Prostate gland (tissue), 2 donors: ENCODE results near the gene SEC31B. TPM values are rescaled to one million over a fixed set of nuclear protein-coding genes. Genes with fewer than 3 reads are reported as not detected.

ENCODE experiments used
- DNase-seq: peaks from one replicate; pipeline ENCODE4 v3.0.0-alpha.2; 2019; ENCODE audit warnings: low spot score
- H3K27ac ChIP-seq, 2 donors: fragments of 200-600 bp; sonication (generic); 2 replicates each; pipeline ENCODE4 v1.5.1; 2017 to 2019
- H3K27me3 ChIP-seq: fragments of 200-600 bp; sonication (generic); replicated peaks from 2 replicates; pipeline ENCODE4 v1.5.1; 2019; ENCODE audit not compliant: insufficient read depth
- H3K36me3 ChIP-seq, 2 donors: fragments of 200-600 bp; sonication (generic); 1 replicate in 1 of 2; 2 replicates in 1 of 2; pipeline versions ENCODE4 v1.5.1 to v1.8.1; 2017 to 2019
- H3K4me1 ChIP-seq: fragments of 200-600 bp; sonication (generic); replicated peaks from 2 replicates; pipeline ENCODE4 v1.5.1; 2019
- H3K4me3 ChIP-seq, 2 donors: fragments of 200-600 bp; sonication (generic); 2 replicates each; pipeline ENCODE4 v1.5.1; 2017 to 2019
- H3K9me3 ChIP-seq: fragments of 200-600 bp; sonication (generic); 2 replicates; pipeline ENCODE4 v1.5.1; 2017
- POLR2A ChIP-seq: fragments of 450-650 bp; IDR thresholded peaks from one replicate; pipeline ENCODE4 v1.6.1; 2016; ENCODE audit warnings: antibody characterized with exemption, mild to moderate bottlenecking
- POLR2AphosphoS5 ChIP-seq: sonication (generic); formaldehyde crosslinking; IDR thresholded peaks from one replicate; pipeline ENCODE4 v1.6.1; 2017; ENCODE audit warnings: antibody characterized with exemption
- WGBS: methylation state at CpG from one replicate; pipeline ENCODE4 v1.1.5; 2018; 5-methylcytosine and 5-hydroxymethylcytosine counted together
- intact Hi-C: fragments of 100-400 bp; cut with DNase I; formaldehyde crosslinking; loops from one replicate; pipeline ENCODE4 v1.14.2; 2022
- total RNA-seq, 2 donors: library from RNA; depleted of rRNA; stranded (reverse); fragments of >200 nt; gene quantifications; one replicate each; pipeline ENCODE4 v1.1.0, GENCODE V29; 2016
- TF ChIP-seq, protein P1 (sequence below), 4 experiments: fragments of 200-600 bp in 2 of 4; fragments of 450-650 bp in 2 of 4; sonication (generic) in 2 of 4; IDR thresholded peaks; 1 replicate in 3 of 4; 2 replicates in 1 of 4; pipeline ENCODE4 v1.5.1; 2016 to 2019; ENCODE audit warnings: antibody characterized with exemption in 4 of 4, mild to moderate bottlenecking in 2 of 4, moderate library complexity in 2 of 4

SEC31B gene
- total RNA-seq, 2 donors from 2014 or later = 10.5 to 17.3 TPM

DNA sequence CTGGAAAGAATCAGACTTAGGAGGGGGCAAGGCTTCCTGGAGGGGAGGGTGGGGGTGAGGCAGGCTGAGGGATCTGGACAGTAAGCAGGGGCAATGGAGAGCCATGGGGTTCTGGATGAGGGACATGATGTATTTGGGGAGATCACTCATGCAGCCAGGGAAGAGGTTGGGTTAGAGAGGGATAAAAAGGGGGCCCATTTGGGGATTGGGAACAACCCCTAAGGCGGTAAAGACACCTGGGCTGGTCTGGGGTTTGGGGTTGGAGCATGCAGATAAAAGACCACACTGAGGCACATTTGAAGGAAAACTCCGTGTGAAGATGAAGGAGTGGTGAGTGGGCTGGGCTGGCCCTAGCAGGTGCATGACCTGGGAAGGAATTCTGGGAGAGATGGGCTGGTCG lies 46.9 kb upstream of the SEC31B start:
- Histone ChIP-seq H3K9me3 (no peaks in the 10 kb centered on the region), H3K36me3 (no peaks in the 10 kb centered on the region), H3K4me1 (no peaks in the 10 kb centered on the region), H3K4me3 (no peak overlapping the region), H3K27me3 (peaks cover 6% of the 10 kb centered on the region), H3K27ac (no peak overlapping the region)
- TF ChIP-seq POLR2A (no peak), POLR2AphosphoS5 (no peak)
- TF ChIP-seq, protein P1, sequence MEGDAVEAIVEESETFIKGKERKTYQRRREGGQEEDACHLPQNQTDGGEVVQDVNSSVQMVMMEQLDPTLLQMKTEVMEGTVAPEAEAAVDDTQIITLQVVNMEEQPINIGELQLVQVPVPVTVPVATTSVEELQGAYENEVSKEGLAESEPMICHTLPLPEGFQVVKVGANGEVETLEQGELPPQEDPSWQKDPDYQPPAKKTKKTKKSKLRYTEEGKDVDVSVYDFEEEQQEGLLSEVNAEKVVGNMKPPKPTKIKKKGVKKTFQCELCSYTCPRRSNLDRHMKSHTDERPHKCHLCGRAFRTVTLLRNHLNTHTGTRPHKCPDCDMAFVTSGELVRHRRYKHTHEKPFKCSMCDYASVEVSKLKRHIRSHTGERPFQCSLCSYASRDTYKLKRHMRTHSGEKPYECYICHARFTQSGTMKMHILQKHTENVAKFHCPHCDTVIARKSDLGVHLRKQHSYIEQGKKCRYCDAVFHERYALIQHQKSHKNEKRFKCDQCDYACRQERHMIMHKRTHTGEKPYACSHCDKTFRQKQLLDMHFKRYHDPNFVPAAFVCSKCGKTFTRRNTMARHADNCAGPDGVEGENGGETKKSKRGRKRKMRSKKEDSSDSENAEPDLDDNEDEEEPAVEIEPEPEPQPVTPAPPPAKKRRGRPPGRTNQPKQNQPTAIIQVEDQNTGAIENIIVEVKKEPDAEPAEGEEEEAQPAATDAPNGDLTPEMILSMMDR (IDR thresholded peaks at IDR 0.05) = no peak
- 60% methylated on average over 3 of the region's 3 CpGs for WGBS
- DNase-seq = no peak
- intact Hi-C loops = loop anchor here (5.0 to 10.0 kb wide), 2 partner anchors 311 to 448 kb away; no protein-coding TSS in a partner anchor

DNA sequence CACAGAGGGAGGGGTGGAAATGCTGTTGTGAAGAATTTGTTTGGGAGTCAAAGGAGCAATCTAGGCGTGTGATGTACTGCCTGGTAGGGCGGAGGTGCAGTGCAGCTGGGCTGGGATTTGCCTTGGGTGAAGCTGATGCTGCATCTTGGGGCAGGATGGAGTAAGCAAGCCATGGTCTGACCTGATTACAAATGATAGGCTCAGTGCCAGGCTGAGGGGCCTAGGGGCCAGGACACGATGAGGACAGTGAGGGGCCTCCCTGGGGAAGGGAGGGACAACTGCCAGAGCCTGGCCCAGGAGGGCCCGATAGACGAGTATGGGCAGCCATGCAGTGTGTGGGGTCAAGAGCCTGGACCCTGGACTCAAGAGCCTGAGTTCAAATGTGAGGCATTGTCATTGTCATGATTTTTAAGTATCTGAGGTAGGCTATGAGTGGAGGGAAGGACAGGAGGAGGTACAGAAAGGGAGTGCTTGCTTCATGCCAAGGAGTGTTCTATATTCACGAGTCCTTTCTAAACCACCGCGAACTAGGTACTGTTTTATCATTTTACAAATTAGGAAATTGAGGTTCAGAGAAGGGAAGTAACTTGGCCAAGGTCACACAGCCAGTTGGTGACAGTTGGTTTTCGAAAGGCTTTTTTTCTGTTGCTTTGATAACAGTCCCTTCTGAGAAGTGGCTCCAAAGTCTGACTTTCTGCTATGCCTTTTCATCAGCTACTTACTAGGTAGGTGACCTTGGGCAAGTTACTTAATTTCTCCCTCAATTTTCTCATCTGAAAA lies 45.7 kb upstream of the SEC31B start:
- Histone ChIP-seq H3K36me3 (no peaks in the 10 kb centered on the region), H3K27me3 (peaks cover 6% of the 10 kb centered on the region), H3K4me3 (no peak overlapping the region), H3K4me1 (no peaks in the 10 kb centered on the region), H3K27ac (no peak overlapping the region), H3K9me3 (no peaks in the 10 kb centered on the region)
- TF ChIP-seq POLR2A (no peak), POLR2AphosphoS5 (no peak)
- TF ChIP-seq, protein P1 (IDR thresholded peaks at IDR 0.05) = no peak
- intact Hi-C loops = loop anchor here (5.0 to 10.0 kb wide), 2 partner anchors 312 to 449 kb away; no protein-coding TSS in a partner anchor
- WGBS = 63% methylated on average over 9 of the region's 9 CpGs
- DNase-seq = no peak

- H3K27me3 ChIP-seq = peaks cover 6% of the 10 kb centered on the region
- H3K36me3 ChIP-seq = no peaks in the 10 kb centered on the region
- intact Hi-C loops = loop anchor here (10.0 kb wide), 1 partner anchor 453 kb away; no protein-coding TSS in a partner anchor
- DNase-seq = peak; percentile 47
- H3K4me3 ChIP-seq = no peak overlapping the region
- TF ChIP-seq, protein P1 (IDR thresholded peaks at IDR 0.05) = peak; percentile 17 to 93 (median 76)
- TF ChIP-seq POLR2AphosphoS5 (peak; percentile 36), POLR2A (no peak)
- no peaks in the 10 kb centered on the region for H3K4me1 ChIP-seq
- H3K27ac ChIP-seq = no peak overlapping the region
- WGBS = 5% methylated on average over 62 of the region's 62 CpGs
- H3K9me3 ChIP-seq = no peaks in the 10 kb centered on the region
These were observed 42.5 kb upstream of the SEC31B start for GRCh38 chr10:100562008-100562672.

DNA sequence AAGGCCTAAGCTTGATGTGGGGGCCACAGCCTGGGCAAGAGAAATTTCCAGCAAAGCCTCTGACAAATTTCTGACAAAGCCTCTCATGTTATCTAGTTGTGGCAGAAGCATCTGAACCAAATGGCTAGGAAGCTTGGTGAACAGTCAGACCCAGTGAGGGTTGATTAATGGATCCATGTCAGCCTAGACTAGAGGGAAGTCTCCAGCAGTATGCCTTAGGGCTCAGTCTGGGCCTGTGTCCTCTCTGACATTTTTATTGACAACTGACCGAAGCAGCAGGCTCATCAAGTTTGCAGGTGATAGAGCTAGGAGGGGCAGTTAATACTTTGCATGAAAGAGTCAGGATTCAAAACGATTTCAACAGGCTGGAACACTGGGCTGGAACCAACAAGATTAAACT lies 41.3 kb upstream of the SEC31B start:
- no peak for DNase-seq
- Histone ChIP-seq H3K4me3 (no peak overlapping the region), H3K9me3 (no peaks in the 10 kb centered on the region), H3K4me1 (no peaks in the 10 kb centered on the region), H3K27ac (no peak overlapping the region), H3K27me3 (peaks cover 6% of the 10 kb centered on the region), H3K36me3 (no peaks in the 10 kb centered on the region)
- no peak for TF ChIP-seq POLR2AphosphoS5
- no peak for TF ChIP-seq POLR2A
- TF ChIP-seq, protein P1 (IDR thresholded peaks at IDR 0.05) = no peak
- 49% methylated on average over 2 of the region's 2 CpGs for WGBS
- intact Hi-C loops = loop anchor here (10.0 kb wide), 1 partner anchor 454 kb away; no protein-coding TSS in a partner anchor
